Left lung (tissue), 10 donors: ENCODE measurements around the gene MYRF. TPM values are rescaled to one million over a fixed set of nuclear protein-coding genes. Genes with fewer than 3 reads are reported as not detected.

Source experiments
- ATAC-seq: fragments of 200-7000 bp; cut with Tn5 transposase; one replicate; pipeline ENCODE4 v1.9.1; 2020; ENCODE audit warnings: moderate library complexity
- DNase-seq, 4 donors: peaks; one replicate each; pipeline ENCODE4 v3.0.0-alpha.2; 2013 to 2020
- H3K27ac ChIP-seq, 2 donors: fragments of 200-600 bp; sonication (generic) in 1 of 2; one replicate each; pipeline versions ENCODE4 v1.5.0 to v1.8.0; 2020 to 2021
- H3K27me3 ChIP-seq, 2 donors: fragments of 200-600 bp; sonication (generic) in 1 of 2; one replicate each; pipeline versions ENCODE4 v1.5.0 to v1.8.0; 2020 to 2021
- H3K36me3 ChIP-seq, 2 donors: fragments of 200-600 bp; sonication (generic) in 1 of 2; one replicate each; pipeline versions ENCODE4 v1.5.0 to v1.8.0; 2020 to 2021
- H3K4me1 ChIP-seq, 2 donors: fragments of 200-600 bp; one replicate each; pipeline ENCODE4 v1.8.0; 2021
- H3K4me3 ChIP-seq, 2 donors: fragments of 200-600 bp; sonication (generic) in 1 of 2; one replicate each; pipeline versions ENCODE4 v1.5.0 to v1.8.0; 2020 to 2021; ENCODE audit warnings: mild to moderate bottlenecking in 1 of 2
- H3K9me3 ChIP-seq, 2 donors: fragments of 200-600 bp; sonication (generic) in 1 of 2; one replicate each; pipeline versions ENCODE4 v1.5.0 to v1.8.0; 2020 to 2021
- intact Hi-C, 2 donors: fragments of 100-400 bp; cut with DNase I; formaldehyde crosslinking; loops; one replicate each; pipeline versions ENCODE4 v1.11.2 to v1.14.2; 2022
- polyA plus RNA-seq, 6 donors: library from polyadenylated mRNA; unstranded; fragments of 120-200 nt; gene quantifications; one replicate each; pipeline ENCODE4 v1.2.1, GENCODE V29; 2013; ENCODE audit not compliant: insufficient read length in 6 of 6
- total RNA-seq, 2 donors: library from RNA; stranded (reverse); fragmentation: NEBNext Ultra II Directional; extraction: Animal tissue kit (Norgen Biotek cat#: 25700); gene quantifications; one replicate each; pipeline ENCODE4 v1.2.1, GENCODE V29; 2021
- TF ChIP-seq, protein P1 (sequence below), 2 donors: fragments of 200-600 bp; sonication (generic) in 1 of 2; IDR thresholded peaks; one replicate each; pipeline versions ENCODE4 v1.5.0 to v1.8.0; 2021; ENCODE audit warnings: antibody characterized with exemption in 2 of 2
- donor health status: DM: no; HTN: yes; CAD: no.
- donor health status: DM: no; HTN: no; CAD: no.

The MYRF gene
- total and polyA plus RNA-seq, 8 donors, result 15.4 to 37.2 (median 29.9) TPM

DNA sequence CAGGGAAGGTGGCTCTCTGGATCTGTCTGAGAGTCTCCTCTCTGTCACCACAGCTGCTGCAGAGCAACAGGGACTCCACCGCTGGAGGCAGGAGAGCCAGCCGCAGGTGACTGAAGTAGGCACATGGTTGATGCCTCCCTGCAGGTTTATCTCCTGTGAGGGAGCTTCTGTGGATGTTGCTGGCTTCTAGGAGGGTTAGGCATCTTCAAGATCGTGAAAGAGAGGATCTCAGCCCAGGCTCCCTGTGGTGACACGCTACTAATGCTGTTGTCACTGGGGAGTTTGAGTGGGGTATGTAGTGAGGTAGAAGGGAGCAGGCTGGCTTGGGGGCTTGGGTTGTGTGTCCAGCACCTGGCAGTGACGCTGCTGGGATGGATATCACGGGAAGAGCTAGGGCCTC, 38.1 kb upstream of the MYRF start:
- intact Hi-C loops, result no loop called here

DNA sequence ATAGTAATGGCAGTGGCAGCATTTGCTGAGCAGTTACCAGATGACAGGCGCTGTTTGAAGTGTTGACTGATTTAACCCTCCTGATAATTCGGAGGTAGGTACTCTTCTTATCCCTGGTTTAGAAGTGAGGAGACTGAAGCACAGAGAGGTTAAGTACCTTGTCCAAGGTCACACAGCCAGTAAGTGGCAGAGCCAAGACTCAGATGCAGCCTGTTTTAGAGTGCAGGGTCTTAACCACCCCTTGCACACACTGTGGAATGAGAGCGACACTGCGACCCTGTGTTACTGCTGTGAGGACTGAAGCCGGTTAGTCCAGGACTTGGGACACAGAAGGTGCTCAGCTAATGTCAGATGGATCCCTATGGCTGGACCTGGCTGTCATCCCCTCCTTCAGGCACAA, 37.5 kb upstream of the MYRF start:
- Histone ChIP-seq H3K36me3 (no peaks in the 10 kb centered on the region), H3K27me3 (peaks cover 0 to 8% of the 10 kb centered on the region in 2 donors), H3K9me3 (no peaks in the 10 kb centered on the region), H3K4me1 (peaks cover 0 to 35% of the 10 kb centered on the region in 2 donors), H3K4me3 (no peak overlapping the region), H3K27ac (no peak overlapping the region)
- intact Hi-C loops, result no loop called here
- TF ChIP-seq, protein P1, sequence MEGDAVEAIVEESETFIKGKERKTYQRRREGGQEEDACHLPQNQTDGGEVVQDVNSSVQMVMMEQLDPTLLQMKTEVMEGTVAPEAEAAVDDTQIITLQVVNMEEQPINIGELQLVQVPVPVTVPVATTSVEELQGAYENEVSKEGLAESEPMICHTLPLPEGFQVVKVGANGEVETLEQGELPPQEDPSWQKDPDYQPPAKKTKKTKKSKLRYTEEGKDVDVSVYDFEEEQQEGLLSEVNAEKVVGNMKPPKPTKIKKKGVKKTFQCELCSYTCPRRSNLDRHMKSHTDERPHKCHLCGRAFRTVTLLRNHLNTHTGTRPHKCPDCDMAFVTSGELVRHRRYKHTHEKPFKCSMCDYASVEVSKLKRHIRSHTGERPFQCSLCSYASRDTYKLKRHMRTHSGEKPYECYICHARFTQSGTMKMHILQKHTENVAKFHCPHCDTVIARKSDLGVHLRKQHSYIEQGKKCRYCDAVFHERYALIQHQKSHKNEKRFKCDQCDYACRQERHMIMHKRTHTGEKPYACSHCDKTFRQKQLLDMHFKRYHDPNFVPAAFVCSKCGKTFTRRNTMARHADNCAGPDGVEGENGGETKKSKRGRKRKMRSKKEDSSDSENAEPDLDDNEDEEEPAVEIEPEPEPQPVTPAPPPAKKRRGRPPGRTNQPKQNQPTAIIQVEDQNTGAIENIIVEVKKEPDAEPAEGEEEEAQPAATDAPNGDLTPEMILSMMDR (IDR thresholded peaks at IDR 0.05), result no peak
- ATAC-seq (no peak), DNase-seq (no peak)

More for the DNA sequence above, 38.1 kb upstream of the MYRF start:
- Histone ChIP-seq H3K4me3 (no peak overlapping the region), H3K4me1 (peaks cover 0 to 35% of the 10 kb centered on the region in 2 donors), H3K9me3 (no peaks in the 10 kb centered on the region), H3K27me3 (peaks cover 0 to 8% of the 10 kb centered on the region in 2 donors), H3K27ac (no peak overlapping the region), H3K36me3 (no peaks in the 10 kb centered on the region)
- no peak for DNase-seq
- TF ChIP-seq, protein P1 (IDR thresholded peaks at IDR 0.05), result no peak
- ATAC-seq, result no peak

DNA sequence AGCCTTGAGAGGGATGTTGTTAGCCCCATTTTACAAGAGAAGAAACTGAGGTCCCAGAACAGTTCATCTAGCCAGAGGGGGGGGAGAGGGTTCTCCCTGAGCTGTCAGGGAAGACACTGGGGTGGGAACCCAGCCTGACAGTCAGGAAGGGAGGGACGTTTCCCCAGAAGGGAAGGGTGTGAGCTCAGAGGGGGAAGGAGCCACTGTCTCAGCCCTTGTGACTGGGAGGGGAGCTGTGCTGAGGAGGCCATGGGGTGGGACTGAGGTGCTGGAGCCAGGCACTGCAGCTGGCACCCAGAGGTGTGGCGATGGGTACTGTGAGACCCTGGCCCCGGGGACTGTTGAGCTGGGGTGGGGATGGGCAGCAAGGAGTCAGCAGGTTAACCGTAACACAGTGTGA, 36.6 kb upstream of the MYRF start:
- H3K36me3 ChIP-seq, result no peaks in the 10 kb centered on the region
- H3K4me1 ChIP-seq, result peaks cover 0 to 35% of the 10 kb centered on the region in 2 donors
- intact Hi-C loops, result no loop called here
- no peak overlapping the region for H3K27ac ChIP-seq
- DNase-seq (no peak), ATAC-seq (peak; percentile 52)
- H3K4me3 ChIP-seq, result no peak overlapping the region
- H3K9me3 ChIP-seq, result no peaks in the 10 kb centered on the region
- TF ChIP-seq, protein P1 (IDR thresholded peaks at IDR 0.05), result no peak
- peaks cover 0 to 8% of the 10 kb centered on the region in 2 donors for H3K27me3 ChIP-seq

DNA sequence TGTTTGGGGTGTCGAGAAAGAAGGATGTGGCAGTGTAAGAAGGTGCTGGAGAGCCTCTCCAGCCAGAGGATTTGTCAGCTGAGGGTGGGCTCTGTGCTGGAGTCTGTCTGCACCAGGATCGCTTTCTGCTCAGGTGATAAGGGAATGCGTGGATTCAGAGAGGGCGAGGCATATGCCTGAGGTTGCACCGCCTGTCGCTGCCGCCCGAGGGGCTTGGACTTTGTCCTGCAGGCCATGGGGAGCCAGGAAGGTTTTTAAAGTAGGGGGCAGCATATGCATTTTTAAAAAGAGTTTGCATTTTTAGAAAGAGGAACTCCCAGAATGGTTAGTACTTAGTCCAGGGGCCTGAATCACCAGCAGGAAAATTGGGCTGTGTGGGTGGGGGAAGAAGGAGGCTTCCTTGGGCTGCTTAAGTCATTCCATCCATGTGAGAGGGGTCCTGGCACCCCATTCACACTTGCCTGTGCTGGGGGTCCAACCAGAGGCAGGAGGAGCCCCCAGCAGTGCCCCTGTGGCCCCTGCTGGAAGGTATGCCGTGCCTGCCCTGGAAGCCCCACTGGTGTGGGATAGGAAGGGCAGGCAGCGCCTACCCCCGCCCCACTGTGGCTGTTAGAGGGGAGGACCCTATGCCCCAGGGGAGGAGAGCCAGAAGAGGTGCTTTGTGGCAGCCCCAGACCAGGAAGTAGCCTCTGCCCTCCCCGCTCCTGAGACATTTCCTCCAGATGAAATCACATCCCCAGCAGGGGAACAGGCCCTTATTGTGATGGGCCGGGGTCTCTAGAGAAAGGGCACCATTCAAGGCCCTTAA, 35.8 kb upstream of the MYRF start:
- DNase-seq (no peak), ATAC-seq (peak; percentile 22)
- Histone ChIP-seq H3K36me3 (no peaks in the 10 kb centered on the region), H3K4me3 (no peak overlapping the region), H3K27ac (no peak overlapping the region), H3K9me3 (no peaks in the 10 kb centered on the region), H3K27me3 (peaks cover 0 to 8% of the 10 kb centered on the region in 2 donors), H3K4me1 (peaks cover 0 to 35% of the 10 kb centered on the region in 2 donors)
- TF ChIP-seq, protein P1 (IDR thresholded peaks at IDR 0.05), result no peak
- intact Hi-C loops, result no loop called here

DNA sequence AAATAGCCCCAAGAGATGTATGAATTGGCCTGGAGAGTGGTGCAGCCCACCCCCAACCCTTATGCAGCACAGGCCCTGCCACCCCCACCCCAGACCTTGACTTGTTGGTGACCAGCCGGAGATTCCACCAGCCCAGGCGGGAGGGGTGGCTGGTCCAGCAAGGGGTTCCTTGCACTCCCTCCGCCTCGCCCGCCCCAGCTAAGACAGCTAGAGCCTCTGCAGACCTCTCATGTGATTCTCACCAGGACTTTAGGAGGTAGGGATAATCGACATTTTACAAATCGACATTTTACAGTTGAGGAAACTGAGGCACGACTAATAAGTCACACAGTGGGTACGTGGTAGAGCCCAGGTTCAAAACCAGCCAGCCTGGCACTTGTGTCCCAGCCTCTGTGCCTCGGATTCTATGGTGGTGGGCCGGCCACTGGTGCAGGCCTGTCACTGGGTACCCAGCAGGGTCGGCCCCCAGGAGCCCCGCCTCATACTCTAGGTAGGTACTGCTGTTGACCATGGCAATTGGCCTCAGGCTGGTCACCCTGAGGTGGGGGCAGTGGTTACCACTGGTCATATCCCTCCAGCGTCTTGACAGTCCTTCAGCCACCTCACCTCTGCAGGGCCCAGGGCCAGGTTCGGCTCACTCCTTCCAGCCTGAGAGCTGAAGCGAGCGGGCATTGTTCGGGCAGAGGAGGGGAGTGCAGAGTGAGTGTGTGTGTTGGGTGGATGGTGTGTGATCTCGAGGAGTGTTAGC, 35.0 kb upstream of the MYRF start:
- Histone ChIP-seq H3K4me3 (no peak overlapping the region), H3K9me3 (no peaks in the 10 kb centered on the region), H3K4me1 (peaks cover 0 to 35% of the 10 kb centered on the region in 2 donors), H3K27ac (no peak overlapping the region), H3K36me3 (no peaks in the 10 kb centered on the region), H3K27me3 (peaks cover 0 to 8% of the 10 kb centered on the region in 2 donors)
- TF ChIP-seq, protein P1 (IDR thresholded peaks at IDR 0.05), result no peak
- intact Hi-C loops, result no loop called here
- ATAC-seq (no peak), DNase-seq (peak in 1 of 4 donors; percentile 68)
